HUES48 (cell line): ENCODE measurements around the gene SLC25A14.

Source experiments
- H3K27ac ChIP-seq: one replicate; pipeline ENCODE4 v1.7.0; 2013; ENCODE audit warnings: low read depth, low read length, inconsistent platforms
- H3K27me3 ChIP-seq: 2 replicates; pipeline ENCODE4 v1.6.1; 2013; ENCODE audit warnings: mild to moderate bottlenecking, low read length; ENCODE audit not compliant: control insufficient read depth, insufficient read depth
- H3K36me3 ChIP-seq: 2 replicates; pipeline ENCODE4 v1.6.1; 2013; ENCODE audit warnings: low read length; ENCODE audit not compliant: control insufficient read depth, insufficient read depth
- H3K4me1 ChIP-seq: 2 replicates; pipeline ENCODE4 v1.6.1; 2013; ENCODE audit warnings: mild to moderate bottlenecking, low read length; ENCODE audit not compliant: control insufficient read depth, insufficient read depth
- H3K4me3 ChIP-seq: 2 replicates; pipeline ENCODE4 v1.5.1; 2013; ENCODE audit warnings: mild to moderate bottlenecking, low read depth, low read length
- H3K9ac ChIP-seq: 2 replicates; pipeline ENCODE4 v1.6.1; 2013; ENCODE audit warnings: mild to moderate bottlenecking, low read depth, low read length, moderate library complexity
- H3K9me3 ChIP-seq: 2 replicates; pipeline ENCODE4 v1.6.1; 2013; ENCODE audit warnings: low read length; ENCODE audit not compliant: control insufficient read depth, insufficient read depth

Gene SLC25A14

GRCh38 chrX:130378024-130378669 lies 38.4 kb downstream of the SLC25A14 start:
- no peaks in the 10 kb centered on the region for H3K4me1 ChIP-seq
- H3K36me3 ChIP-seq = peaks cover 2% of the 10 kb centered on the region; the same call in 1 of the 2 replicates
- no peaks in the 10 kb centered on the region for H3K9me3 ChIP-seq
- no peak overlapping the region for H3K4me3 ChIP-seq
- H3K27ac ChIP-seq = no peak overlapping the region
- no peak overlapping the region for H3K9ac ChIP-seq
- H3K27me3 ChIP-seq = peaks cover 5% of the 10 kb centered on the region; the same call in 1 of the 2 replicates

- H3K4me1 ChIP-seq = no peaks in the 10 kb centered on the region
- no peaks in the 10 kb centered on the region for H3K36me3 ChIP-seq
- H3K27ac ChIP-seq = no peak within 1 kb of the TSS
- H3K9ac ChIP-seq = no peak within 1 kb of the TSS
- H3K4me3 ChIP-seq = no peak within 1 kb of the TSS
- no peaks in the 10 kb centered on the region for H3K9me3 ChIP-seq
- H3K27me3 ChIP-seq = peaks cover 8% of the 10 kb centered on the region; the same call in 1 of the 2 replicates
Observed at GRCh38 chrX:130385520-130385919, 45.8 kb downstream of the SLC25A14 start, which contains the start of gene GPR119. Gene GPR119 (minus strand): TSS chrX:130385674. CDS start chrX:130385447, 227 bp downstream.

DNA sequence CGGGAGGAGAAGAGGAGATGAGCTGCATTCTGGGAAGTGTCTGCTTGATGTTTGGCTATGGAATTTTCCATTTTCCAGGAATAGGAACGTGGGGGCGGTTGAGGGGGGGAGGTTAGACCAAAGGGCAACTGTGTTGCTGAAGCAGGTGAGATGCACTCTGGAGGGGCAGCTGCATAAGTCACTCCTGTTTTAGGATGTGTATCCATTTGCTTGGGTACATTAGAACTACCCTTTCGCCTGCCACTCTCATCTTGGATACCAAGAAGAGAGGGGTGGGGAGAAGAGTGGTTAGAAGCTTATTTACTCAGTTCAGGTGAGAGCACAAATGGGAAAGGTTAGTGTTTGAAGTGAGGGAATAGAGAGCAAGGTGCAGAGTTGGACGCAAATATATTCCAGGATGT lies 46.7 kb downstream of the SLC25A14 start:
- no peaks in the 10 kb centered on the region for H3K9me3 ChIP-seq
- H3K4me1 ChIP-seq = no peaks in the 10 kb centered on the region
- peaks cover 8% of the 10 kb centered on the region; the same call in 1 of the 2 replicates for H3K27me3 ChIP-seq
- H3K9ac ChIP-seq = no peak overlapping the region
- H3K4me3 ChIP-seq = no peak overlapping the region
- no peaks in the 10 kb centered on the region for H3K36me3 ChIP-seq
- H3K27ac ChIP-seq = no peak overlapping the region

- Histone ChIP-seq H3K9me3 (no peaks in the 10 kb centered on the region), H3K9ac (no peak overlapping the region)
Observed at GRCh38 chrX:130393451-130394074, 53.8 kb downstream of the SLC25A14 start.

DNA sequence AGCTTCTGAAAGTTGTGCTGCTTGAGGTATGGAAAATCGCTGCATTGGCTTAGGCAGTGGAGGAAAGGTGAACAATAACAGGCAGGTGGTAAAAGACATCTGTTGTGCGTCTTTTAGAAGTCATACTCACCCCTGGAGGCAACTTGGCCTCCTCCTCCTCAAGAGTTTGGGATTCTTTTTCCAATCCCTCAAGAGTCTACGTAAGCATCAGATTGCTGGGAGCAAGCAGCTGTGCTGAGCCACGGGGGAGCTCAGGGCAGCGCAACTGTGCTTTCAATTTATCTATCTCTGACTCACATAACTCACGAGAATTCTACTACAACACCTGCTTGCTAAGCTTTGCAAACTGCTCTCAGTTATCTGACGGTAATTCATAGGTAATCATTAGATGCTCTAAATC lies 55.6 kb downstream of the SLC25A14 start:
- H3K4me1 ChIP-seq = no peaks in the 10 kb centered on the region
- H3K36me3 ChIP-seq = no peaks in the 10 kb centered on the region
- peaks cover 26% of the 10 kb centered on the region for H3K27me3 ChIP-seq
- H3K9me3 ChIP-seq = no peaks in the 10 kb centered on the region
- H3K27ac ChIP-seq = no peak overlapping the region
- no peak overlapping the region for H3K9ac ChIP-seq
- H3K4me3 ChIP-seq = no peak overlapping the region

More at GRCh38 chrX:130393451-130394074, 53.8 kb downstream of the SLC25A14 start:
- Histone ChIP-seq H3K4me1 (no peaks in the 10 kb centered on the region), H3K27ac (no peak overlapping the region), H3K4me3 (no peak overlapping the region), H3K36me3 (no peaks in the 10 kb centered on the region), H3K27me3 (peaks cover 13% of the 10 kb centered on the region)

GRCh38 chrX:130401415-130402207 lies 61.9 kb downstream of the SLC25A14 start, which contains the start of gene RBMX2:
Gene RBMX2 (plus strand): TSS chrX:130401987. CDS start chrX:130402033, 46 bp downstream.
- Histone ChIP-seq H3K27me3 (peaks cover 22% of the 10 kb centered on the region), H3K9ac (peak within 1 kb of the TSS; percentile 89), H3K27ac (peak within 1 kb of the TSS; percentile 84), H3K36me3 (peaks cover 16% of the 10 kb centered on the region), H3K4me3 (peak within 1 kb of the TSS; percentile 94), H3K4me1 (no peaks in the 10 kb centered on the region), H3K9me3 (no peaks in the 10 kb centered on the region)

DNA sequence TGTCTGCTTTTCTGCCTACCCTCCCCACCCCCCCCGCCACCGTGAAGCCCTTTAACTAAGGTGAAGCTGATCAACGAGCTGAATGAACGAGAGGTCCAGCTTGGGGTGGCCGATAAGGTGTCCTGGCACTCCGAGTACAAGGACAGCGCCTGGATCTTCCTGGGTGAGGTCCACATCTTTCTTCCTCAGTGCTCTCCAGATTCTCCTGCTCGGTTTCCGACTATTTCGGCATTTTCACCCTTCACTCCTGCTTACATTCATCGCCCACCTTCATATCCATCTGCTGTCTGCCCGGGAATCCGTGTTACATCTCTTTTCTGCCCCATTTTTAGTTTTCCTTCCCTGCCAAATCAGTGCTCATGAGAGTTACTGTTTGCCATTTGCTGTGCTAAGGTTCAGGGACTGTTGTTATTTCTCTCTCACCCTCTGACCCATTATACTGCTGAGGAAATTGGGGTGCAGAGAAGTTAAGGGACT lies 62.5 kb downstream of the SLC25A14 start:
- Histone ChIP-seq H3K4me3 (peak overlapping the region; percentile 94), H3K36me3 (peaks cover 22% of the 10 kb centered on the region), H3K4me1 (no peaks in the 10 kb centered on the region)

GRCh38 chrX:130413415-130413814 lies 73.7 kb downstream of the SLC25A14 start:
- no peak overlapping the region for H3K9ac ChIP-seq
- H3K36me3 ChIP-seq = peaks cover 53% of the 10 kb centered on the region
- H3K27me3 ChIP-seq = no peaks in the 10 kb centered on the region
- no peak overlapping the region for H3K4me3 ChIP-seq
- H3K9me3 ChIP-seq = no peaks in the 10 kb centered on the region
- no peak overlapping the region for H3K27ac ChIP-seq
- H3K4me1 ChIP-seq = no peaks in the 10 kb centered on the region

More for the DNA sequence above, 62.5 kb downstream of the SLC25A14 start:
- peak overlapping the region; percentile 73 for H3K27ac ChIP-seq
- H3K9me3 ChIP-seq = no peaks in the 10 kb centered on the region
- peak overlapping the region; percentile 51 for H3K9ac ChIP-seq
- H3K27me3 ChIP-seq = peaks cover 20% of the 10 kb centered on the region

DNA sequence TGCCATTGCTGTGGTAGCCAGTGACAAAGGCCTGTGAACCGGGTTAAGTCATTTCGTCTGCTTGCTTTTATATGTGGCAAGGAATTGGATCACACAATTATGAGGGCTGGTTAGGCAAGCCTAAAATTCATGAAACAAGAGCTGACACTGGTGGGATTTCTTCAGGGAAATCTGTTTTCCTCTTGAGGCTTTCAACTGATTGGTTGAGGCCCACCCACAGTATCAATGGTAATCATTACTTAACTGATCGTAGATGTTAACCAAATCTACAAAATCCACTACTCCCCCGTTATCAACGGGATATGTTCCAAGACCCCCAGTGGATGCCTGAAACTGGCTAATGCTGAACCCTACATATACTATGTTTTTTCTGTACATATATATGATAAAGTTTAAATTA lies 75.1 kb downstream of the SLC25A14 start:
- Histone ChIP-seq H3K4me3 (no peak overlapping the region), H3K27me3 (no peaks in the 10 kb centered on the region), H3K9ac (no peak overlapping the region), H3K9me3 (no peaks in the 10 kb centered on the region), H3K27ac (no peak overlapping the region), H3K4me1 (peaks cover 13% of the 10 kb centered on the region), H3K36me3 (peaks cover 39% of the 10 kb centered on the region)

DNA sequence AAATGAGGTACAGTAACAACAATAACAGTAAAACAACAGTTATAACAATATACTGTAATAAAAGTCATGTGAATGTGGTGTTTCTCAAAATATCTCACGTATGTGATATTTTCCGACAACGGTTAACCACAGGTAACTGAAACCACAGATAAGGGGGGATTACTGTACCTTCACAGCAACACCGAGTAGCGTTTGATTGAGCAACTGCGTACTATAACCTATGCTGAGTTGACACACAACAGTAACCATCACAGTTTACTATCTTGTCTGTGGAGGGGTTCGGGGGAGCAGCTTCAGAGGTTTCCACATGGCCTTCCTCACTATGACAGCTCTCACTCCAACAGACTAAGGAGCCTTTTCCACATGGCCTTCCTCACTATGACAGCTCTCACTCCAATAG lies 75.5 kb downstream of the SLC25A14 start:
- Histone ChIP-seq H3K9ac (no peak overlapping the region), H3K4me3 (no peak overlapping the region), H3K27me3 (no peaks in the 10 kb centered on the region), H3K36me3 (peaks cover 36% of the 10 kb centered on the region), H3K4me1 (peaks cover 17% of the 10 kb centered on the region), H3K9me3 (no peaks in the 10 kb centered on the region), H3K27ac (no peak overlapping the region)
